Suprapubic skin (tissue), 4 donors: ENCODE data around the gene LMBR1. TPM values are rescaled to one million over a fixed set of nuclear protein-coding genes. Genes with fewer than 3 reads are reported as not detected.

Experiments
- DNase-seq, 2 donors: peaks; one replicate each; pipeline ENCODE4 v3.0.0-alpha.2; 2019; ENCODE audit warnings: low spot score in 2 of 2
- H3K27ac ChIP-seq: fragments of 200-600 bp; sonication (generic); one replicate; pipeline ENCODE4 v1.5.1; 2019
- H3K27me3 ChIP-seq: fragments of 200-600 bp; sonication (generic); one replicate; pipeline ENCODE4 v1.5.1; 2019
- H3K36me3 ChIP-seq: fragments of 200-600 bp; sonication (generic); one replicate; pipeline ENCODE4 v1.5.1; 2019
- H3K4me1 ChIP-seq: fragments of 200-600 bp; sonication (generic); one replicate; pipeline ENCODE4 v1.5.1; 2019
- H3K4me3 ChIP-seq: fragments of 200-600 bp; sonication (generic); one replicate; pipeline ENCODE4 v1.5.1; 2019; ENCODE audit warnings: mild to moderate bottlenecking
- H3K9me3 ChIP-seq: fragments of 200-600 bp; sonication (generic); one replicate; pipeline ENCODE4 v1.5.1; 2019
- CTCF ChIP-seq, 2 donors: fragments of 200-600 bp in 1 of 2; fragments of 450-650 bp in 1 of 2; sonication (generic) in 1 of 2; IDR thresholded peaks; one replicate each; pipeline ENCODE4 v1.5.1; 2016 to 2019; ENCODE audit warnings: antibody characterized with exemption in 2 of 2, mild to moderate bottlenecking in 1 of 2, moderate library complexity in 1 of 2
- EP300 ChIP-seq: sonication (generic); formaldehyde crosslinking; IDR thresholded peaks from one replicate; pipeline ENCODE4 v1.6.1; 2017; ENCODE audit warnings: antibody characterized with exemption
- POLR2A ChIP-seq, 2 donors: fragments of 450-650 bp; IDR thresholded peaks; one replicate each; pipeline ENCODE4 v1.6.1; 2017; ENCODE audit warnings: antibody characterized with exemption in 2 of 2, mild to moderate bottlenecking in 2 of 2, moderate library complexity in 2 of 2
- POLR2AphosphoS5 ChIP-seq, 3 donors: sonication (generic); formaldehyde crosslinking; IDR thresholded peaks; one replicate each; pipeline ENCODE4 v1.6.1; 2017; ENCODE audit warnings: antibody characterized with exemption in 3 of 3
- WGBS: methylation state at CpG from one replicate; pipeline ENCODE4 v1.1.5; 2018; 5-methylcytosine and 5-hydroxymethylcytosine counted together
- total RNA-seq, 4 donors: library from RNA; depleted of rRNA; stranded (reverse); fragments of >200 nt; gene quantifications; one replicate each; pipeline ENCODE4 v1.1.0, GENCODE V29; 2016

Gene LMBR1
- total RNA-seq, 4 donors from 2014 or later, result 48.7 to 104 (median 59.1) TPM

DNA sequence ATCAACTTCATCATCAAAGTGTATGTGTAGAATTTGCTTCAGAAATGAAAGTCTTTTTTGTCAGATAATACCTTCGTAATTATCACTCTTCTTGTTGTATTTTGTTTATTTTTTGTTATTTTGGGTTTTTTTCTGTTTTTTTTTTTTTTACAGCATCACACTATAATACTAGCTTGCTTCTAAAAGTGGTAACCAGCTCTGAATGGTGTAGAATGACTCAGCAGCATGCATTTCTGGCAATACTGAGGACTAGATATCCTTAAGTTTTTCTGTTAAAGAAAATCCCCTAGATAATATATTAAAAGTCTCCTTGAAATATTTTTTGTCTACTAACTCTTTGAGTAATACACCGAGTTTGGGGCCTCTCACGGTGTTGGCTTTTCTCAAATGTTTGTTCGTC is 109.1 kb downstream of the LMBR1 start:
- Histone ChIP-seq H3K9me3 (no peaks in the 10 kb centered on the region), H3K4me3 (no peak overlapping the region), H3K27ac (no peak overlapping the region), H3K27me3 (no peaks in the 10 kb centered on the region), H3K36me3 (peaks cover 5% of the 10 kb centered on the region), H3K4me1 (no peaks in the 10 kb centered on the region)
- 93% methylated on average over 4 of the region's 4 CpGs for WGBS
- TF ChIP-seq POLR2A (IDR thresholded peaks at IDR 0.05), result no peak
- no peak for TF ChIP-seq POLR2AphosphoS5 (IDR thresholded peaks at IDR 0.05)
- no peak for TF ChIP-seq CTCF (IDR thresholded peaks at IDR 0.05)
- TF ChIP-seq EP300, result no peak
- DNase-seq, result no peak

GRCh38 chr7:156781972-156782371 is 111.0 kb downstream of the LMBR1 start:
- no peaks in the 10 kb centered on the region for H3K9me3 ChIP-seq

DNA sequence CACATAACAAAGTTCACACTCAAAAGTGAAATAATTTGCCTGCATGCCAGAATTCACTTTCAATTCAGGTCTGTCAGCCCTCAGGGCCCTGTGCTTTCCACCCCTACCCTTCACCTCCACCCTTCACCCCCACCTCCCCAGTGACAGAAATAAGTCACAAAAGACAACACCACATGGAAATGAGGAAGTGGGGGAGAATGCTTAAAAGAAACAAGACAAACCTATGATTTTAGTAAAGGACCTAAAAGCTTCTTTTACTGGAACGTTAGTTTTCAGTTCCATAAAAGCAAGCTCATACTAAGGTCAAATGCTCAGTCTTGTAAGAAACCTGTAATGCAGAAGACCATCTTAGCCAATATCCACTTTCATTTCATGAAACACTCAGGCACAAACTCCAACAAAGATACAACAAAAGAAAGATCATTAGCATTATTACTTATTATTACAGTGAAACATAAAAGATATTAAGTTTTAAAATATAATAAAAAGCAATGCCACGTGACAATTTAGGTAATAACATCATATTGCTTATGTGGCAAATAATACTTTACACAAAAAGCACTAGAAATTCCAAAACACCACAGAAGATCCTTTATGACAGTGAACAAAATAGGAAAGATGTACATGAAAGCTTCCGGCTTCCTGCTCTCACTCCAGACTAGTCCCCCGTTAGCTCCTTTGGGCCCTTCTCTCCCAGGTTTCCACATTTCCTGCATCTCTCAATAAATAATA is 112.1 kb downstream of the LMBR1 start:
- H3K4me1 ChIP-seq, result no peaks in the 10 kb centered on the region
- H3K9me3 ChIP-seq, result no peaks in the 10 kb centered on the region
- no peak overlapping the region for H3K4me3 ChIP-seq
- 89% methylated on average over 4 of the region's 4 CpGs for WGBS
- no peak for DNase-seq
- H3K36me3 ChIP-seq, result peaks cover 5% of the 10 kb centered on the region
- no peak overlapping the region for H3K27ac ChIP-seq
- TF ChIP-seq EP300, result no peak
- no peak for TF ChIP-seq POLR2A (IDR thresholded peaks at IDR 0.05)
- TF ChIP-seq CTCF (IDR thresholded peaks at IDR 0.05), result no peak
- no peak for TF ChIP-seq POLR2AphosphoS5 (IDR thresholded peaks at IDR 0.05)
- no peaks in the 10 kb centered on the region for H3K27me3 ChIP-seq

More at GRCh38 chr7:156781972-156782371, 111.0 kb downstream of the LMBR1 start:
- Histone ChIP-seq H3K4me3 (no peak overlapping the region), H3K27me3 (no peaks in the 10 kb centered on the region), H3K4me1 (no peaks in the 10 kb centered on the region), H3K27ac (no peak overlapping the region), H3K36me3 (peaks cover 5% of the 10 kb centered on the region)
- DNase-seq, result no peak
- TF ChIP-seq POLR2A (IDR thresholded peaks at IDR 0.05) (no peak), EP300 (no peak), CTCF (IDR thresholded peaks at IDR 0.05) (no peak), POLR2AphosphoS5 (IDR thresholded peaks at IDR 0.05) (no peak)
- 89% methylated on average over 2 of the region's 2 CpGs for WGBS

DNA sequence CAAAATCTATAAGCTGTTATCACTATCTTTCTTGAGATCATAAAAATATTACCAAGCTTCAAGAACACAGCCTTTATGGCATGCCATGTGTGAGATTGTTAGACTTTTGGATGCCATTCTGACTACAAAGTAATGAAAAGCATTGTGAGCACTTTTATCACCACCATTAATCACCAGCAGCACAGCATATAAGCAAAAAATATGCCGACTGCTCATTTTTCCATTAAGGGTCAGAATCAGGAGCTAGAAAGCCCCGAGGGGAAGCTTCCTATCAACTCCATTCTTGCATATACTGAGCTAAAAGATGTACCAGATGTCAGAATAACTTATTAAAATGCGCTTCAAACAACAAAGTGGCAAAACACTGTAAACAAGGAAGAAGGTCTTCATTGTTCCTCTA is 114.3 kb downstream of the LMBR1 start:
- DNase-seq, result no peak
- Histone ChIP-seq H3K27ac (no peak overlapping the region), H3K27me3 (no peaks in the 10 kb centered on the region), H3K36me3 (peaks cover 5% of the 10 kb centered on the region), H3K9me3 (no peaks in the 10 kb centered on the region), H3K4me3 (no peak overlapping the region), H3K4me1 (no peaks in the 10 kb centered on the region)
- no peak for TF ChIP-seq CTCF (IDR thresholded peaks at IDR 0.05)
- no peak for TF ChIP-seq POLR2AphosphoS5 (IDR thresholded peaks at IDR 0.05)
- no peak for TF ChIP-seq EP300
- no peak for TF ChIP-seq POLR2A (IDR thresholded peaks at IDR 0.05)
- 68% methylated on average over 3 of the region's 3 CpGs for WGBS

DNA sequence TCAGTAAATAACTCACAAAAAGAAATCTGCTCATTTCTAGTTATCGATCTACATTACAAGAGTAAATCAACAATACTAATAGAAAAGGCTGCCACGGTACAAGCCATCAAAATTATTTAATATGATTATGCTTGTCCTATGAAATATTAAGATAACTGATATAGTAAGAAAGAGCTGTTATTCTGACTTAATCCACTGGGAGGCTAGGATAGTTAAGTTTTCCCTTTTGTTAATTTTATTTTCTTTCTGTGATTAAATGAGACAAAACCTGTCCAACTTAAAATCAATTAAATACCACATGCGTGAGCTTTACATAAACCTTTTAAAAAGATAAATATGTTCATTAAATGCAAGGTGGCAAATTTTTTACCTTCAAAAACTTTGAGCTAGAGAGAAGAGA is 114.8 kb downstream of the LMBR1 start:
- no peak overlapping the region for H3K27ac ChIP-seq
- TF ChIP-seq EP300 (no peak), POLR2A (IDR thresholded peaks at IDR 0.05) (no peak), CTCF (IDR thresholded peaks at IDR 0.05) (no peak), POLR2AphosphoS5 (IDR thresholded peaks at IDR 0.05) (no peak)
- 96% methylated on average over 3 of the region's 3 CpGs for WGBS
- no peak for DNase-seq
- no peaks in the 10 kb centered on the region for H3K27me3 ChIP-seq
- H3K36me3 ChIP-seq, result peaks cover 5% of the 10 kb centered on the region
- no peaks in the 10 kb centered on the region for H3K9me3 ChIP-seq
- no peaks in the 10 kb centered on the region for H3K4me1 ChIP-seq
- H3K4me3 ChIP-seq, result no peak overlapping the region
